Limb (tissue), 2 donors: Measurements from ENCODE around the gene PHACTR1.

ENCODE experiments used
- DNase-seq, 2 donors: peaks; one replicate each; pipeline ENCODE4 v3.0.0-alpha.2; 2016; ENCODE audit errors: extremely low spot score in 2 of 2

PHACTR1 gene

GRCh38 chr6:12802440-12802839 is 85.9 kb downstream of the PHACTR1 start:
- DNase-seq, result no peak

- no peak for DNase-seq
These were observed 86.9 kb downstream of the PHACTR1 start for GRCh38 chr6:12803486-12803885.

GRCh38 chr6:12804952-12805645 is 88.5 kb downstream of the PHACTR1 start:
- no peak for DNase-seq

GRCh38 chr6:12806136-12806535 is 89.6 kb downstream of the PHACTR1 start:
- no peak for DNase-seq

GRCh38 chr6:12806796-12807195 is 90.2 kb downstream of the PHACTR1 start:
- DNase-seq, result no peak

GRCh38 chr6:12811519-12811918 is 95.0 kb downstream of the PHACTR1 start:
- DNase-seq, result no peak

- DNase-seq, result no peak
These were observed 96.8 kb downstream of the PHACTR1 start for GRCh38 chr6:12813321-12813720.

GRCh38 chr6:12814015-12814414 is 97.4 kb downstream of the PHACTR1 start:
- DNase-seq, result no peak

GRCh38 chr6:12815089-12815488 is 98.5 kb downstream of the PHACTR1 start:
- no peak for DNase-seq

GRCh38 chr6:12815884-12816600 is 99.5 kb downstream of the PHACTR1 start:
- no peak for DNase-seq

GRCh38 chr6:12818324-12818723 is 101.8 kb downstream of the PHACTR1 start:
- no peak for DNase-seq

GRCh38 chr6:12823847-12824246 is 107.3 kb downstream of the PHACTR1 start:
- no peak for DNase-seq

- DNase-seq, result no peak
These were observed 110.0 kb downstream of the PHACTR1 start for GRCh38 chr6:12826584-12826983.

- DNase-seq, result no peak
These were observed 111.4 kb downstream of the PHACTR1 start for GRCh38 chr6:12827921-12828320.

GRCh38 chr6:12832226-12832735 is 115.7 kb downstream of the PHACTR1 start:
- DNase-seq, result no peak

GRCh38 chr6:12836009-12836408 is 119.4 kb downstream of the PHACTR1 start:
- no peak for DNase-seq

- DNase-seq, result no peak
These were observed 125.1 kb downstream of the PHACTR1 start for GRCh38 chr6:12841619-12842018.

GRCh38 chr6:12842114-12842513 is 125.5 kb downstream of the PHACTR1 start:
- DNase-seq, result no peak

- DNase-seq, result no peak
These were observed 126.1 kb downstream of the PHACTR1 start for GRCh38 chr6:12842658-12843057.

GRCh38 chr6:12844284-12845223 is 128.0 kb downstream of the PHACTR1 start:
- DNase-seq, result peak in 1 of 2 donors; percentile 36

GRCh38 chr6:12845224-12846004 is 128.8 kb downstream of the PHACTR1 start:
- DNase-seq, result no peak
